H1 (cell line): ENCODE data around the gene GALK1. TPM values are rescaled to one million over a fixed set of nuclear protein-coding genes. Genes with fewer than 3 reads are reported as not detected.

Experiments used
- CTCF ChIA-PET: fragments of 300-600 bp; sonication (Branson Sonifier 250); formaldehyde crosslinking; loops from one replicate; lab custom pipeline; 2021; ENCODE audit not compliant: partially characterized antibody; lab: Charles Lee
- POLR2A ChIA-PET: fragments of 300-600 bp; sonication (Branson Sonifier 250); formaldehyde crosslinking; loops from one replicate; lab custom pipeline; 2021; ENCODE audit warnings: inconsistent platforms; ENCODE audit not compliant: partially characterized antibody; lab: Charles Lee
- DNase-seq, 2 experiments: peaks; one replicate each; pipeline versions ENCODE4 v3.0.0 to v3.0.0-alpha.2; 2010 to 2022; ENCODE audit warnings: low spot score in 2 of 2, low read depth in 1 of 2, mixed read lengths in 1 of 2
- FAIRE-seq: peaks from 2 replicates; lab custom pipeline; 2011; peaks lifted over from hg19 to GRCh38; lab: Jason Lieb, UNC
- H2AFZ ChIP-seq: 2 replicates; pipeline ENCODE4 v1.8.1; 2012; ENCODE audit warnings: low read length, inconsistent platforms
- H2AK5ac ChIP-seq: 2 replicates; pipeline ENCODE4 v1.6.1; 2013; ENCODE audit warnings: low read depth, low read length
- H2BK120ac ChIP-seq: replicated peaks from 2 replicates; pipeline ENCODE3; 2013; ENCODE audit warnings: low read depth, low read length, inconsistent platforms
- H2BK12ac ChIP-seq: 2 replicates; pipeline ENCODE4 v1.6.1; 2013; ENCODE audit warnings: low read depth, low read length
- H2BK15ac ChIP-seq: 2 replicates; pipeline ENCODE4 v1.6.1; 2013; ENCODE audit warnings: low read length
- H2BK20ac ChIP-seq: 2 replicates; pipeline ENCODE4 v1.6.1; 2013; ENCODE audit warnings: low read length
- H2BK5ac ChIP-seq: 2 replicates; pipeline ENCODE4 v1.6.1; 2013; ENCODE audit warnings: low read depth, low read length
- H3K14ac ChIP-seq: 2 replicates; pipeline ENCODE4 v1.6.1; 2013; ENCODE audit warnings: inconsistent platforms; ENCODE audit not compliant: insufficient read length
- H3K18ac ChIP-seq: 2 replicates; pipeline ENCODE4 v1.6.1; 2013; ENCODE audit warnings: low read length; ENCODE audit errors: extremely low read depth
- H3K23ac ChIP-seq: 2 replicates; pipeline ENCODE4 v1.6.1; 2013; ENCODE audit warnings: inconsistent platforms; ENCODE audit not compliant: insufficient read length
- H3K23me2 ChIP-seq: 2 replicates; pipeline ENCODE4 v1.6.1; 2013; ENCODE audit warnings: low read depth, low read length
- H3K27ac ChIP-seq: 2 replicates; pipeline ENCODE4 v1.6.1; 2011; ENCODE audit warnings: low read depth, low read length, inconsistent platforms
- H3K27me3 ChIP-seq, 4 experiments: replicated peaks in 1 of 4; 1 replicate in 1 of 4; 2 replicates in 3 of 4; pipeline versions ENCODE4 v1.6.1 to v1.8.1; 2011 to 2013; ENCODE audit warnings: low read length in 3 of 4, mild to moderate bottlenecking in 3 of 4, inconsistent platforms in 2 of 4, mixed read lengths in 2 of 4, moderate library complexity in 1 of 4; ENCODE audit not compliant: control insufficient read depth in 3 of 4, insufficient read depth in 3 of 4; ENCODE audit errors: extremely low read depth in 1 of 4
- H3K36me3 ChIP-seq, 4 experiments: 2 replicates each; pipeline versions ENCODE4 v1.6.1 to v1.8.1; 2011 to 2013; ENCODE audit warnings: mild to moderate bottlenecking in 4 of 4, low read length in 3 of 4, moderate library complexity in 2 of 4, control low read depth in 1 of 4, inconsistent platforms in 1 of 4; ENCODE audit not compliant: insufficient read depth in 4 of 4, control insufficient read depth in 2 of 4
- H3K4ac ChIP-seq: replicated peaks from 2 replicates; pipeline ENCODE3; 2013; ENCODE audit warnings: low read length, low read depth, mixed read lengths, inconsistent platforms; ENCODE audit not compliant: insufficient read length
- H3K4me1 ChIP-seq, 4 experiments: replicated peaks in 1 of 4; 1 replicate in 1 of 4; 2 replicates in 3 of 4; pipeline versions ENCODE4 v1.6.1 to v1.8.1; 2011 to 2013; ENCODE audit warnings: low read length in 3 of 4, inconsistent platforms in 2 of 4, mixed read lengths in 1 of 4; ENCODE audit not compliant: insufficient read depth in 4 of 4, control insufficient read depth in 3 of 4
- H3K4me2 ChIP-seq, 2 experiments: 2 replicates each; pipeline versions ENCODE4 v1.6.1 to v1.8.1; 2011 to 2013; ENCODE audit warnings: low read depth in 2 of 2, low read length in 2 of 2, control low read depth in 1 of 2, inconsistent platforms in 1 of 2, mild to moderate bottlenecking in 1 of 2; ENCODE audit not compliant: insufficient read depth in 1 of 2
- H3K4me3 ChIP-seq, 4 experiments: fragments of 200-600, 300-600 bp in 1 of 4; sonication (generic), shearing (Covaris generic), sonication (Bioruptor Twin) in 1 of 4; 2 replicates each; pipeline versions ENCODE4 v1.5.1 to v1.8.1; 2011 to 2016; ENCODE audit warnings: low read length in 4 of 4, low read depth in 3 of 4, control low read depth in 2 of 4, inconsistent platforms in 2 of 4, mild to moderate bottlenecking in 2 of 4, mixed read lengths in 1 of 4, moderate library complexity in 1 of 4; ENCODE audit not compliant: insufficient read depth in 2 of 4; ENCODE audit errors: extremely low read depth in 1 of 4
- H3K56ac ChIP-seq: replicated peaks from 2 replicates; pipeline ENCODE3; 2013; ENCODE audit warnings: low read depth, mild to moderate bottlenecking, mixed read lengths, low read length, inconsistent platforms; ENCODE audit not compliant: insufficient read length
- H3K79me1 ChIP-seq: 2 replicates; pipeline ENCODE4 v1.6.1; 2013; ENCODE audit warnings: low read depth, low read length, control low read depth
- H3K79me2 ChIP-seq, 2 experiments: 2 replicates each; pipeline versions ENCODE4 v1.6.1 to v1.8.1; 2012 to 2013; ENCODE audit warnings: low read length in 2 of 2, mild to moderate bottlenecking in 2 of 2, inconsistent platforms in 1 of 2; ENCODE audit not compliant: insufficient read depth in 2 of 2, control insufficient read depth in 1 of 2
- H3K9ac ChIP-seq, 4 experiments: replicated peaks in 1 of 4; 1 replicate in 1 of 4; 2 replicates in 3 of 4; pipeline versions ENCODE4 v1.6.1 to v1.8.1; 2011 to 2013; ENCODE audit warnings: low read depth in 3 of 4, low read length in 3 of 4, control low read depth in 2 of 4, mild to moderate bottlenecking in 2 of 4, moderate library complexity in 2 of 4, inconsistent platforms in 1 of 4; ENCODE audit errors: extremely low read depth in 1 of 4
- H3K9me3 ChIP-seq, 2 experiments: 2 replicates each; pipeline versions ENCODE4 v1.6.1 to v1.8.1; 2012 to 2013; ENCODE audit warnings: mild to moderate bottlenecking in 2 of 2, moderate library complexity in 2 of 2, control low read depth in 1 of 2, inconsistent platforms in 1 of 2, low read depth in 1 of 2, low read length in 1 of 2, mixed read lengths in 1 of 2; ENCODE audit not compliant: insufficient read depth in 2 of 2
- H4K20me1 ChIP-seq, 2 experiments: replicated peaks in 1 of 2; 2 replicates each; pipeline versions ENCODE3 to v1.8.1; 2011 to 2013; ENCODE audit warnings: inconsistent platforms in 2 of 2, low read length in 2 of 2, mild to moderate bottlenecking in 1 of 2; ENCODE audit not compliant: insufficient read depth in 2 of 2, control insufficient read depth in 1 of 2
- H4K5ac ChIP-seq: 2 replicates; pipeline ENCODE4 v1.6.1; 2013; ENCODE audit warnings: low read length, low read depth, mixed read lengths, inconsistent platforms; ENCODE audit not compliant: insufficient read length
- H4K8ac ChIP-seq: 2 replicates; pipeline ENCODE4 v1.8.0; 2013; ENCODE audit warnings: mild to moderate bottlenecking, moderate library complexity, low read length, inconsistent platforms; ENCODE audit not compliant: insufficient read depth; ENCODE audit errors: extremely low read depth
- H4K91ac ChIP-seq: replicated peaks from 2 replicates; pipeline ENCODE3; 2013; ENCODE audit warnings: low read length, mixed read lengths, inconsistent platforms; ENCODE audit not compliant: insufficient read length
- CREB1 ChIP-seq: IDR thresholded peaks from 2 replicates; pipeline ENCODE4 v1.6.1; 2012; ENCODE audit warnings: inconsistent platforms
- E2F6 ChIP-seq: IDR thresholded peaks from 2 replicates; pipeline ENCODE4 v1.6.1; 2012; ENCODE audit warnings: inconsistent platforms
- JUN ChIP-seq: IDR thresholded peaks from 2 replicates; pipeline ENCODE4 v1.6.1; 2011; ENCODE audit warnings: low read depth, mild to moderate bottlenecking, improper control_type of control experiment, low read length
- JUND ChIP-seq: IDR thresholded peaks from 2 replicates; pipeline ENCODE4 v1.6.1; 2011; ENCODE audit warnings: mild to moderate bottlenecking, improper control_type of control experiment, low read length
- SIN3A ChIP-seq, 2 experiments: IDR thresholded peaks in 1 of 2; conservative IDR thresholded peaks in 1 of 2; 2 replicates each; pipeline ENCODE4 v1.6.1; 2011 to 2012; ENCODE audit warnings: low read length in 2 of 2, improper control_type of control experiment in 1 of 2, low read depth in 1 of 2, mild to moderate bottlenecking in 1 of 2
- SRF ChIP-seq: IDR thresholded peaks from 2 replicates; pipeline ENCODE4 v1.6.1; 2011; ENCODE audit warnings: mild to moderate bottlenecking, low read depth, low read length, moderate library complexity
- TAF1 ChIP-seq: IDR thresholded peaks from 2 replicates; pipeline ENCODE4 v1.6.1; 2011; ENCODE audit warnings: mild to moderate bottlenecking, low read depth, low read length
- TAF7 ChIP-seq: optimal IDR thresholded peaks from 2 replicates; pipeline ENCODE3; 2011; ENCODE audit warnings: low read depth, mild to moderate bottlenecking, inconsistent platforms, low read length, moderate library complexity, borderline replicate concordance
- WGBS, 2 experiments: shearing (Covaris generic) in 1 of 2; methylation state at CpG; one replicate each; pipeline versions ENCODE4 v1.1.6 to v1.1.7; 2013 to 2015; ENCODE audit warnings: low lambda C conversion rate in 2 of 2, mixed read lengths in 2 of 2, inconsistent platforms in 1 of 2, low coverage in 1 of 2, missing lambda C conversion rate in 1 of 2; ENCODE audit not compliant: insufficient replicate concordance in 2 of 2, insufficient coverage in 1 of 2, insufficient read length in 1 of 2; ENCODE audit errors: extremely low coverage in 1 of 2, missing lambda C conversion rate in 1 of 2; 5-methylcytosine and 5-hydroxymethylcytosine counted together
- polyA plus RNA-seq, 7 experiments: library from polyadenylated mRNA; depleted of rRNA in 3 of 7; stranded (reverse) in 5 of 7; unstranded in 2 of 7; fragments of >200 nt in 5 of 7; fragments of 200-250 nt in 2 of 7; gene quantifications; 1 replicate in 5 of 7; 2 replicates in 1 of 7; 4 replicates in 1 of 7; pipeline versions ENCODE4 v1.2.1 to v1.2.3, GENCODE V29; 2011 to 2013; ENCODE audit warnings: missing spikeins in 2 of 7, mixed read lengths in 2 of 7
- total RNA-seq: library from RNA; stranded (reverse); fragmentation: NEBNext Ultra II Directional; extraction: Animal tissue kit (Norgen Biotek cat#: 25700); gene quantifications from 2 replicates; pipeline ENCODE4 v1.2.1, GENCODE V29; 2021
- TF ChIP-seq, protein P1 (sequence below): IDR thresholded peaks from 2 replicates; pipeline ENCODE4 v1.6.1; 2012; ENCODE audit warnings: inconsistent platforms

The GALK1 gene
- total and polyA plus RNA-seq, 2 of the 8 experiments (the other 6 are each of a cell fraction or from before 2014, with no cell fraction given) = 34.1 to 47.9 TPM

DNA sequence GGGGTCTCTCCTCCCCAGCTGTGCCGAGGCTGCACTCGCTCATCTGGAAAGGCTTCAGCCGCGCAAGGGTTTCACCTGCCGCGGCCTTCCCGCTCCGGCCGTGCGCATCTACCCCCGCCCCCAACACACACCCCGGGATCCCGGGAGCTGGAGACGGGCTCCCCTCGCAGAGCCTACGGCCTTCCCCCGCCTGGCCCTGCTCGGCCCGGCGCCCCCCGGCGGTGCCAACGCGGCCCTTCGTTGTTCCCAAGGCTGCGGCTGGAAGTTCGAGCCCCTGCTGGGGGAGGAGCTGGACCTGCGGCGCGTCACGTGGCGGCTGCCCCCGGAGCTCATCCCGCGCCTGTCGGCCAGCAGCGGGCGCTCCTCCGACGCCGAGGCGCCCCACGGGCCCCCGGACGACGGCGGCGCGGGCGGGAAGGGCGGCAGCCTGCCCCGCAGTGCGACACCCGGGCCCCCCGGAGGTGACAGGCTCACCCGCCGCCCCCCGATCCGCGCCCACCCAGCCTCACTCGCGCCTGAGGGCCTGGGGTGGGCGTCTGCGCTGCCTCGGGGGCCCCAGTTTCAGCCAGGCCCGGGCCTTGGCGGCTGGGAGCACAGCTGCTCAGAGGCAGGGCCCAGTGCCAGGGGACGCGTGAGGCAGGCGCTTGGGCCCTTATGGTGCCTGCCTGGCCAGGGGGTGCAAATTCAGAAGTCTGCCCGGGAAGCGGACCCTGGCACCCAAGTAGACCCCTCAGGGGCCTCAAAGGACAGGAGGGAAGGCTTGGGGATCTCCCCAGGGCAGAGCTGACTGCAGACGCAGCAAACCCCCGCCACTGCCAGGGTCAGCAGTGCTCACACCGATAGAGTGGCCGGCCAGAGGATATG, 11.2 kb downstream of the GALK1 start:
- Histone ChIP-seq H3K4me1 (peaks cover 0 to 7% (median 3%) of the 10 kb centered on the region in 4 experiments; a peak in 4 of 7 replicates), H3K4me3 (peak overlapping the region; percentile 11 to 59 (median 21); a peak in 5 of 8 replicates), H4K5ac (no peak overlapping the region), H3K14ac (no peak overlapping the region), H2BK12ac (no peak overlapping the region), H3K23ac (no peak overlapping the region), H2BK15ac (no peak overlapping the region), H3K4me2 (peak overlapping the region; percentile 7 to 73; a peak in 3 of 4 replicates), H3K27ac (no peak overlapping the region), H3K79me2 (no peaks in the 10 kb centered on the region), H2BK5ac (no peak overlapping the region), H3K23me2 (no peaks in the 10 kb centered on the region; the same call in 1 of the 2 replicates), H3K9ac (peak overlapping the region in 3 of 4 experiments; percentile 29 to 53 (median 39); a peak in 4 of 7 replicates), H2BK120ac (no peak overlapping the region), H3K36me3 (no peaks in the 10 kb centered on the region), H3K56ac (no peak overlapping the region), H2AK5ac (no peak overlapping the region), H4K91ac (peak overlapping the region; percentile 73), H4K20me1 (peaks cover 0 to 5% of the 10 kb centered on the region in 2 experiments), H2AFZ (peak overlapping the region; percentile 65; the same call in 1 of the 2 replicates), H3K18ac (no peak overlapping the region; the same call in none of the 2 replicates), H3K4ac (no peak overlapping the region), H4K8ac (peak overlapping the region; percentile 89), H3K27me3 (peaks cover 0 to 2% (median 0%) of the 10 kb centered on the region in 4 experiments; a peak in 1 of 7 replicates), H3K79me1 (no peaks in the 10 kb centered on the region), H2BK20ac (no peak overlapping the region), H3K9me3 (no peaks in the 10 kb centered on the region)
- ChIA-PET POLR2A (interaction anchor here (0.6 to 15.1 kb wide), 17 partner anchors 10 to 1215 kb away, joined by 3 to 425 read pairs (median 3); partner anchors contain the start of genes GALK1, ITGB4 and UNK), CTCF (interaction anchor here (0.6 to 19.5 kb wide), 40 partner anchors 8 to 516 kb away, joined by 3 to 359 read pairs (median 4); partner anchors contain the start of genes GALK1, RECQL5, SMIM5 and UNK)
- DNase-seq (peak; percentile 43 to 90), FAIRE-seq (no peak)
- WGBS, 2 experiments = 29% methylated on average over 39 of the region's 76 CpGs; no CpG with 5 or more reads in 1 of the 2 experiments
- TF ChIP-seq E2F6 (peak; percentile 78), CREB1 (peak; percentile 67), JUND (0 out of 2 replicates have a peak, but pooled peaks have one; percentile 17), TAF1 (0 out of 2 replicates have a peak, but pooled peaks have one; percentile 34), JUN (no peak), SRF (peak; percentile 7; the same call in 1 of the 2 replicates), TAF7 (peak; percentile 34), SIN3A (conservative IDR thresholded peaks at IDR 0.05 in 1 of 2, IDR thresholded peaks at IDR 0.05 in 1 of 2; ENCODE audit: low read depth in 1 of 2, low read length in 2 of 2) (peak in 1 of 2 experiments; percentile 71; a peak in 2 of 4 replicates)
- TF ChIP-seq, protein P1, sequence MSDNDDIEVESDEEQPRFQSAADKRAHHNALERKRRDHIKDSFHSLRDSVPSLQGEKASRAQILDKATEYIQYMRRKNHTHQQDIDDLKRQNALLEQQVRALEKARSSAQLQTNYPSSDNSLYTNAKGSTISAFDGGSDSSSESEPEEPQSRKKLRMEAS = peak; percentile 90
